SK-N-MC (cell line): ENCODE results near the gene DOP1A.

Source experiments
- DNase-seq: peaks from one replicate; pipeline ENCODE4 v3.0.0-alpha.2; 2011; ENCODE audit warnings: low read depth, low spot score
- H3K27ac ChIP-seq: fragments of 200-600 bp; sonication (generic); 2 replicates; pipeline ENCODE4 v1.5.1; 2016; ENCODE audit warnings: mixed run types
- H3K36me3 ChIP-seq: fragments of 200-600 bp; sonication (generic); 2 replicates; pipeline ENCODE4 v1.6.1; 2017; ENCODE audit warnings: antibody characterized with exemption, low read length, mixed read lengths; ENCODE audit not compliant: insufficient read depth
- H3K4me3 ChIP-seq: fragments of 200-600 bp; sonication (generic); 2 replicates; pipeline ENCODE4 v1.5.1; 2016
- H3K9ac ChIP-seq: fragments of 200-600 bp; sonication (generic); 2 replicates; pipeline ENCODE4 v1.8.0; 2017; ENCODE audit warnings: mixed run types, mixed read lengths; ENCODE audit not compliant: insufficient read length
- H3K9me3 ChIP-seq: fragments of 200-600 bp; sonication (generic); 2 replicates; pipeline ENCODE4 v1.6.1; 2017; ENCODE audit warnings: low read depth, mild to moderate bottlenecking, antibody characterized with exemption, low read length, moderate library complexity, mixed read lengths
- EZH2 ChIP-seq: fragments of 200-600 bp; sonication (generic); IDR thresholded peaks from one replicate; pipeline ENCODE4 v1.6.1; 2017; ENCODE audit warnings: antibody characterized with exemption
- FOXP2 ChIP-seq: optimal IDR thresholded peaks from 2 replicates; pipeline ENCODE3; 2011; ENCODE audit warnings: mild to moderate bottlenecking, moderate library complexity; ENCODE audit not compliant: insufficient read depth; ENCODE audit errors: extremely low read length, control extremely low read depth
- POLR2AphosphoS5 ChIP-seq: IDR thresholded peaks from 2 replicates; pipeline ENCODE4 v1.6.1; 2012; ENCODE audit warnings: mild to moderate bottlenecking, low read depth, low read length, borderline replicate concordance

DOP1A gene

GRCh38 chr6:83092756-83093399, 25.4 kb downstream of the DOP1A start:
- no peak for TF ChIP-seq POLR2AphosphoS5
- no peak for TF ChIP-seq FOXP2
- no peak for TF ChIP-seq EZH2
- H3K9me3 ChIP-seq, result no peaks in the 10 kb centered on the region
- no peak for DNase-seq
- no peaks in the 10 kb centered on the region for H3K36me3 ChIP-seq
- no peak overlapping the region for H3K27ac ChIP-seq
- H3K4me3 ChIP-seq, result no peak overlapping the region
- no peak overlapping the region for H3K9ac ChIP-seq

DNA sequence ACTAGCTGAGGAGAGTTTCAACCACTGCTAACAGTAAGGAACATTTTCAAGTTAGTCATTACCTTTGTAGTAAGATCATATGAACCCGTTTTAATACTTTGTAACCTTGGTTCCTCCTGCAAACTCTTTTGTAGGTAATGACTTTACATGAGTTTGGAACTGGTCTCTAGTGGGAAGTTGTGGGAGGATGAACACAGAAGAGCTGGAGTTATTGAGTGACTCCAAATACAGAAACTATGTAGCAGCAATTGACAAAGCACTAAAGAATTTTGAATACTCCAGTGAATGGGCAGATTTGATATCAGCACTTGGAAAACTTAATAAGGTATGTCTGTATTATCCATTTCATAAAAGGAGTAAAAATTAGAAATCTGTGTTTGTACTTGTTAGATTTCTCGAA, 29.3 kb downstream of the DOP1A start:
- no peak for DNase-seq
- TF ChIP-seq FOXP2 (no peak), EZH2 (no peak), POLR2AphosphoS5 (no peak)
- no peaks in the 10 kb centered on the region for H3K9me3 ChIP-seq
- H3K4me3 ChIP-seq, result no peak overlapping the region
- no peak overlapping the region for H3K27ac ChIP-seq
- no peak overlapping the region for H3K9ac ChIP-seq
- H3K36me3 ChIP-seq, result no peaks in the 10 kb centered on the region; the same call in 1 of the 2 replicates

DNA sequence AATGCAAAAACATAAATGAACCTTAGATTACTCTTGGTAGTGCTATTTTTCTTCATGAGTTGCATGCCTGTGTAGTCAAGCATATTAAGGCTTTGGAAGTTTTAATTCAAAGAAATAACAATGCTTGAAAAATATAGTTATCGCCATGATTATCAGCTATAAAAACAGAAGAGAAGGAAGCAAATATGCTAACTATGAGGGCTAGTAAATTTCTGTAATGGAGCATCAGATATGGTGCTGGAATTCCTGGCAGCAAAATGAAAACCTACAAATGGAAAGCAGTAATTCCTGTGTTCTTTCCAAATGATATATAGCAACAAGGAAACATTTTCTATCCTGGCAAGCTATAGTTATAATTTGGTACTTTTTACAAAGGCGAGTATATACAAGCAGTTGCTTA, 29.7 kb downstream of the DOP1A start:
- no peak overlapping the region for H3K4me3 ChIP-seq
- H3K9me3 ChIP-seq, result no peaks in the 10 kb centered on the region
- H3K27ac ChIP-seq, result no peak overlapping the region
- TF ChIP-seq FOXP2 (no peak), EZH2 (no peak), POLR2AphosphoS5 (no peak)
- no peak for DNase-seq
- H3K9ac ChIP-seq, result no peak overlapping the region
- no peaks in the 10 kb centered on the region; the same call in 1 of the 2 replicates for H3K36me3 ChIP-seq

DNA sequence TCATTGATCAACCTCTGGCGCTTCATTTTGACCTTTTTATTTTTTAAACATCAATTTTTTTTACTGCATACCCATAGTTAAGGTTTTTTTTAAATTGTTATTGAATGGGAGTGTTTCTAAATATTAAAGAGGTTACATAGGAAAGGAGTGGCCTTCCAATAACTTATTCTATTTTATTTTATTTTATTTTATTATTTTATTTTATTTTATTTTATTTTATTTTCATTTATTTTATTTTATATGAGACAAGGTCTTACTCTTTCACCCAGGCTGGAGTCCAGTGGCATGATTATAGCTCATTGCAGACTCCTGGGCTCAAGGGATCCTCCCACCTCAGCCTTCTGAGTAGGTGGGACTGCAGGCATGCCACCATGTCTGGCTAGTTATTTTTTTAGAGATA, 30.2 kb downstream of the DOP1A start:
- DNase-seq, result no peak
- H3K9me3 ChIP-seq, result no peaks in the 10 kb centered on the region
- TF ChIP-seq EZH2 (no peak), POLR2AphosphoS5 (no peak), FOXP2 (no peak)
- H3K36me3 ChIP-seq, result no peaks in the 10 kb centered on the region; the same call in 1 of the 2 replicates
- H3K27ac ChIP-seq, result no peak overlapping the region
- H3K4me3 ChIP-seq, result no peak overlapping the region
- H3K9ac ChIP-seq, result no peak overlapping the region

GRCh38 chr6:83098589-83098988, 31.1 kb downstream of the DOP1A start:
- TF ChIP-seq FOXP2 (no peak), POLR2AphosphoS5 (no peak)
- no peak overlapping the region for H3K4me3 ChIP-seq
- no peak overlapping the region for H3K27ac ChIP-seq
- no peaks in the 10 kb centered on the region for H3K9me3 ChIP-seq
- H3K9ac ChIP-seq, result no peak overlapping the region
- peaks cover 2% of the 10 kb centered on the region for H3K36me3 ChIP-seq
- DNase-seq, result no peak

- H3K27ac ChIP-seq, result no peak overlapping the region
- H3K36me3 ChIP-seq, result peaks cover 13% of the 10 kb centered on the region; the same call in 1 of the 2 replicates
- no peak overlapping the region for H3K9ac ChIP-seq
- no peak for DNase-seq
- H3K9me3 ChIP-seq, result no peaks in the 10 kb centered on the region; the same call in 1 of the 2 replicates
- no peak overlapping the region for H3K4me3 ChIP-seq
- TF ChIP-seq POLR2AphosphoS5 (no peak), EZH2 (no peak)
These were observed 40.9 kb downstream of the DOP1A start for GRCh38 chr6:83108378-83108777.

DNA sequence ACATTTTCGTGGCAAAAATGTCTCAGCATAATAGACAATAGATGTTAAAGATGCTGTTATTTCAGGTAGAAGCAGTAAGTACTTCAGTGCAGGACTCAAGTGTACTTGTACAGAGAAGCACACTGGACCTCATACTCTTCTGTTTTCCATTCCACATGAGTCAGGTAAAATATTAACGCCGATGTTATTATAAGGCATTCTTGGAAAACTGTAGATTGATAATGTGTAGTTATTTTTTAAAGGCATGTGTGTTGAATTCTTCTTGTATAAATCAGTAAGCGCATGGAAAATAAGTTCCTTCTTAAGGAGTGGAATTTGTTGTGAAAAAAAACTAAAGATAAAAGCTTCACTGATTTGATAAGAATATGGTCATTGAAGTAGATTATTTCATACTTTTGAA, 45.8 kb downstream of the DOP1A start:
- DNase-seq, result no peak
- no peaks in the 10 kb centered on the region for H3K9me3 ChIP-seq
- no peak overlapping the region for H3K4me3 ChIP-seq
- no peak overlapping the region for H3K9ac ChIP-seq
- H3K36me3 ChIP-seq, result 0 out of 2 replicates have a peak, but pooled peaks cover 3% of the 10 kb centered on the region
- TF ChIP-seq EZH2 (no peak), FOXP2 (no peak), POLR2AphosphoS5 (no peak)
- H3K27ac ChIP-seq, result no peak overlapping the region

- TF ChIP-seq POLR2AphosphoS5, result no peak
- no peak for TF ChIP-seq FOXP2
- TF ChIP-seq EZH2, result no peak
- Histone ChIP-seq H3K9ac (no peak overlapping the region), H3K27ac (no peak overlapping the region), H3K4me3 (no peak overlapping the region), H3K36me3 (0 out of 2 replicates have a peak, but pooled peaks cover 3% of the 10 kb centered on the region), H3K9me3 (no peaks in the 10 kb centered on the region)
- DNase-seq, result no peak
These were observed 46.7 kb downstream of the DOP1A start for GRCh38 chr6:83114164-83114563.

- no peak for DNase-seq
- Histone ChIP-seq H3K36me3 (peaks cover 5% of the 10 kb centered on the region), H3K27ac (no peak overlapping the region), H3K9ac (no peak overlapping the region), H3K4me3 (no peak overlapping the region), H3K9me3 (no peaks in the 10 kb centered on the region)
- TF ChIP-seq EZH2 (no peak), POLR2AphosphoS5 (no peak), FOXP2 (no peak)
These were observed 50.3 kb downstream of the DOP1A start for GRCh38 chr6:83117802-83118201.
